ENCODE data around the gene NR0B2.

GRCh38 chr1:26910343-26911160 lies 3.2 kb downstream of the NR0B2 start:
- TF ChIP-seq, protein P1, sequence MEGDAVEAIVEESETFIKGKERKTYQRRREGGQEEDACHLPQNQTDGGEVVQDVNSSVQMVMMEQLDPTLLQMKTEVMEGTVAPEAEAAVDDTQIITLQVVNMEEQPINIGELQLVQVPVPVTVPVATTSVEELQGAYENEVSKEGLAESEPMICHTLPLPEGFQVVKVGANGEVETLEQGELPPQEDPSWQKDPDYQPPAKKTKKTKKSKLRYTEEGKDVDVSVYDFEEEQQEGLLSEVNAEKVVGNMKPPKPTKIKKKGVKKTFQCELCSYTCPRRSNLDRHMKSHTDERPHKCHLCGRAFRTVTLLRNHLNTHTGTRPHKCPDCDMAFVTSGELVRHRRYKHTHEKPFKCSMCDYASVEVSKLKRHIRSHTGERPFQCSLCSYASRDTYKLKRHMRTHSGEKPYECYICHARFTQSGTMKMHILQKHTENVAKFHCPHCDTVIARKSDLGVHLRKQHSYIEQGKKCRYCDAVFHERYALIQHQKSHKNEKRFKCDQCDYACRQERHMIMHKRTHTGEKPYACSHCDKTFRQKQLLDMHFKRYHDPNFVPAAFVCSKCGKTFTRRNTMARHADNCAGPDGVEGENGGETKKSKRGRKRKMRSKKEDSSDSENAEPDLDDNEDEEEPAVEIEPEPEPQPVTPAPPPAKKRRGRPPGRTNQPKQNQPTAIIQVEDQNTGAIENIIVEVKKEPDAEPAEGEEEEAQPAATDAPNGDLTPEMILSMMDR (conservative IDR thresholded peaks at IDR 0.05; ENCODE audit: low read depth, low read length): no peak
- TF ChIP-seq EZH2phosphoT487 (IDR thresholded peaks at IDR 0.05; ENCODE audit: borderline replicate concordance, low read length): no peak
